HEK293 (cell line): ENCODE results near the gene PDE8B.
A peak's percentile ranks its signal among the peaks of the same experiment; 100 is the strongest.

ENCODE experiments used
- CTCF ChIA-PET: fragments of 350-600 bp; formaldehyde crosslinking; extraction: SDS; loops from one replicate; lab custom pipeline; 2021; ENCODE audit warnings: antibody characterized with exemption; lab: Yijun Ruan, JAX
- POLR2A ChIA-PET: fragments of 300-600 bp; formaldehyde crosslinking; extraction: SDS; loops from one replicate; lab custom pipeline; 2020; ENCODE audit warnings: antibody characterized with exemption, inconsistent platforms; lab: Yijun Ruan, JAX
- H3K27ac ChIP-seq: fragments of 200-500 bp; sonication (Bioruptor generic); 2 replicates; pipeline ENCODE4 v1.5.1; 2014; ENCODE audit warnings: low read depth, low read length, control low read depth, inconsistent platforms; ENCODE audit errors: extremely low read depth
- H3K36me3 ChIP-seq, 2 experiments: fragments of 200-500 bp in 1 of 2; sonication (Bioruptor generic) in 1 of 2; 1 replicate in 1 of 2; 2 replicates in 1 of 2; pipeline ENCODE4 v1.5.1; 2014 to 2017; ENCODE audit warnings: inconsistent platforms in 2 of 2, low read length in 2 of 2; ENCODE audit not compliant: control insufficient read depth in 2 of 2, insufficient read depth in 1 of 2
- H3K4me1 ChIP-seq: fragments of 200-500 bp; sonication (Bioruptor generic); 2 replicates; pipeline ENCODE4 v1.5.1; 2014; ENCODE audit warnings: mild to moderate bottlenecking, low read length, inconsistent platforms; ENCODE audit not compliant: control insufficient read depth, insufficient read depth
- H3K4me3 ChIP-seq: 2 replicates; pipeline ENCODE4 v1.5.1; 2011; ENCODE audit warnings: low read depth, mild to moderate bottlenecking, control low read depth, low read length, moderate library complexity
- H3K9me3 ChIP-seq: fragments of 200-500 bp; sonication (Bioruptor generic); 2 replicates; pipeline ENCODE4 v1.5.1; 2014; ENCODE audit warnings: low read depth, low read length, inconsistent platforms; ENCODE audit not compliant: control insufficient read depth, insufficient read depth
- CTCF ChIP-seq: fragments of 450-650 bp; formaldehyde crosslinking; IDR thresholded peaks from 2 replicates; pipeline ENCODE4 v1.5.1; 2016; ENCODE audit warnings: missing biosample characterization, missing genetic modification characterization
- PRDM6 ChIP-seq: fragments of 450-650 bp; formaldehyde crosslinking; IDR thresholded peaks from 2 replicates; pipeline ENCODE4 v1.5.1; 2017; ENCODE audit warnings: missing biosample characterization, missing genetic modification characterization
- RBAK ChIP-seq: fragments of 450-650 bp; formaldehyde crosslinking; IDR thresholded peaks from 2 replicates; pipeline ENCODE4 v1.5.1; 2016; ENCODE audit warnings: missing biosample characterization, missing genetic modification characterization
- SCRT1 ChIP-seq: fragments of 450-650 bp; formaldehyde crosslinking; IDR thresholded peaks from 2 replicates; pipeline ENCODE4 v1.5.1; 2016; ENCODE audit warnings: missing biosample characterization, missing genetic modification characterization, borderline replicate concordance
- SCRT2 ChIP-seq: fragments of 450-650 bp; formaldehyde crosslinking; IDR thresholded peaks from 2 replicates; pipeline ENCODE4 v1.5.1; 2016; ENCODE audit warnings: missing biosample characterization, missing genetic modification characterization
- YY2 ChIP-seq: fragments of 450-650 bp; formaldehyde crosslinking; IDR thresholded peaks from 2 replicates; pipeline ENCODE4 v1.5.1; 2016; ENCODE audit warnings: missing biosample characterization, missing genetic modification characterization
- ZBTB7A ChIP-seq: fragments of 450-650 bp; formaldehyde crosslinking; IDR thresholded peaks from 2 replicates; pipeline ENCODE4 v1.5.1; 2016; ENCODE audit warnings: low read depth, missing biosample characterization, missing genetic modification characterization
- ZEB2 ChIP-seq: fragments of 450-650 bp; formaldehyde crosslinking; IDR thresholded peaks from 2 replicates; pipeline ENCODE4 v1.5.1; 2016; ENCODE audit warnings: missing biosample characterization, missing genetic modification characterization
- ZFHX2 ChIP-seq: fragments of 450-650 bp; formaldehyde crosslinking; conservative IDR thresholded peaks from 2 replicates; pipeline ENCODE4 v1.5.1; 2016; ENCODE audit warnings: missing biosample characterization, missing genetic modification characterization
- ZFP3 ChIP-seq: fragments of 450-650 bp; formaldehyde crosslinking; IDR thresholded peaks from 2 replicates; pipeline ENCODE4 v1.5.1; 2016; ENCODE audit warnings: low read depth, missing biosample characterization, missing genetic modification characterization
- ZIC2 ChIP-seq: fragments of 450-650 bp; formaldehyde crosslinking; IDR thresholded peaks from 2 replicates; pipeline ENCODE4 v1.5.1; 2016; ENCODE audit warnings: missing biosample characterization, missing genetic modification characterization
- ZNF114 ChIP-seq: fragments of 450-650 bp; formaldehyde crosslinking; IDR thresholded peaks from 2 replicates; pipeline ENCODE4 v1.5.0; 2017; ENCODE audit warnings: missing biosample characterization, missing genetic modification characterization
- ZNF133 ChIP-seq: fragments of 450-650 bp; formaldehyde crosslinking; IDR thresholded peaks from 2 replicates; pipeline ENCODE4 v1.5.1; 2016; ENCODE audit warnings: missing biosample characterization, missing genetic modification characterization
- ZNF19 ChIP-seq: fragments of 450-650 bp; formaldehyde crosslinking; IDR thresholded peaks from 2 replicates; pipeline ENCODE4; 2016; ENCODE audit warnings: missing biosample characterization, missing genetic modification characterization, low read depth
- ZNF274 ChIP-seq, 2 experiments: fragments of 200-500 bp in 1 of 2; fragments of 450-650 bp in 1 of 2; sonication (Bioruptor generic) in 1 of 2; formaldehyde crosslinking in 1 of 2; IDR thresholded peaks; 2 replicates each; pipeline versions ENCODE4 v1.5.1 to v1.6.1; 2014 to 2016; ENCODE audit warnings: borderline replicate concordance in 1 of 2, inconsistent platforms in 1 of 2, low read length in 1 of 2, missing biosample characterization in 1 of 2, missing genetic modification characterization in 1 of 2
- ZNF37A ChIP-seq: fragments of 450-650 bp; IDR thresholded peaks from 2 replicates; pipeline ENCODE4 v1.5.1; 2018; ENCODE audit warnings: missing biosample characterization, missing genetic modification characterization
- ZNF416 ChIP-seq: fragments of 450-650 bp; formaldehyde crosslinking; IDR thresholded peaks from 2 replicates; pipeline ENCODE4 v1.5.1; 2016; ENCODE audit warnings: missing biosample characterization, missing genetic modification characterization
- ZNF555 ChIP-seq: fragments of 450-650 bp; formaldehyde crosslinking; conservative IDR thresholded peaks from 2 replicates; pipeline ENCODE4 v1.5.1; 2017; ENCODE audit warnings: missing biosample characterization, mild to moderate bottlenecking, missing genetic modification characterization, inconsistent platforms
- ZNF624 ChIP-seq: fragments of 450-650 bp; formaldehyde crosslinking; IDR thresholded peaks from 2 replicates; pipeline ENCODE4 v1.5.1; 2017; ENCODE audit warnings: missing biosample characterization, missing genetic modification characterization
- ZNF639 ChIP-seq: fragments of 450-650 bp; formaldehyde crosslinking; IDR thresholded peaks from 2 replicates; pipeline ENCODE4 v1.5.1; 2016; ENCODE audit warnings: missing biosample characterization, missing genetic modification characterization
- ZNF658 ChIP-seq: fragments of 450-650 bp; formaldehyde crosslinking; IDR thresholded peaks from 2 replicates; pipeline ENCODE4; 2016; ENCODE audit warnings: missing biosample characterization, missing genetic modification characterization
- ZNF677 ChIP-seq: fragments of 450-650 bp; IDR thresholded peaks from 2 replicates; pipeline ENCODE4 v1.5.0; 2018; ENCODE audit warnings: missing biosample characterization, mild to moderate bottlenecking, missing genetic modification characterization, moderate library complexity
- ZNF792 ChIP-seq: fragments of 450-650 bp; formaldehyde crosslinking; IDR thresholded peaks from 2 replicates; pipeline ENCODE4 v1.5.1; 2016; ENCODE audit warnings: missing biosample characterization, missing genetic modification characterization
- ZSCAN5A ChIP-seq: fragments of 450-650 bp; formaldehyde crosslinking; IDR thresholded peaks from 2 replicates; pipeline ENCODE4 v1.5.1; 2016; ENCODE audit warnings: missing biosample characterization, missing genetic modification characterization

The PDE8B gene

GRCh38 chr5:77308154-77308960 lies 97.9 kb downstream of the PDE8B start:
- H3K36me3 ChIP-seq, result no peaks in the 10 kb centered on the region
- H3K27ac ChIP-seq, result no peak overlapping the region
- no peaks in the 10 kb centered on the region for H3K4me1 ChIP-seq
- H3K9me3 ChIP-seq, result no peaks in the 10 kb centered on the region
- TF ChIP-seq SCRT1, result no peak
- TF ChIP-seq ZFHX2 (tag by site-specific recombination), result peak; percentile 37; the same call in 1 of the 2 replicates
- peak; percentile 46 for TF ChIP-seq ZIC2 (tag by site-specific recombination)
- TF ChIP-seq ZBTB7A (tag by site-specific recombination), result no peak
- ChIA-PET CTCF (interaction anchor here (0.7 kb wide), 1 partner anchor 69 kb away, joined by 3 read pairs; no protein-coding TSS in a partner anchor), POLR2A (no interaction called here)
- H3K4me3 ChIP-seq, result no peak overlapping the region

GRCh38 chr5:77309140-77309539 lies 98.7 kb downstream of the PDE8B start:
- no peak overlapping the region for H3K4me3 ChIP-seq
- H3K36me3 ChIP-seq, result no peaks in the 10 kb centered on the region
- POLR2A ChIA-PET, result no interaction called here
- H3K4me1 ChIP-seq, result no peaks in the 10 kb centered on the region
- no peak overlapping the region for H3K27ac ChIP-seq
- CTCF ChIA-PET, result no interaction called here
- TF ChIP-seq YY2 (tag by site-specific recombination), result no peak
- TF ChIP-seq ZNF133 (tag by site-specific recombination), result no peak
- TF ChIP-seq ZNF114 (tag by site-specific recombination), result no peak
- no peak for TF ChIP-seq ZNF555 (tag by site-specific recombination)
- no peak for TF ChIP-seq ZNF624 (tag by site-specific recombination)
- no peak for TF ChIP-seq PRDM6 (tag by site-specific recombination)
- TF ChIP-seq ZNF639, result no peak
- TF ChIP-seq CTCF (tag by site-specific recombination), result no peak
- no peak for TF ChIP-seq ZNF274 (IDR thresholded peaks at IDR 0.05; ENCODE audit: low read length)
- no peak for TF ChIP-seq ZNF274 (tag by site-specific recombination; IDR thresholded peaks at IDR 0.05; ENCODE audit: borderline replicate concordance)
- TF ChIP-seq ZFP3 (tag by site-specific recombination), result no peak
- TF ChIP-seq ZSCAN5A (tag by site-specific recombination), result no peak
- no peak for TF ChIP-seq ZNF19 (tag by site-specific recombination)
- TF ChIP-seq ZEB2 (tag by site-specific recombination), result no peak
- TF ChIP-seq RBAK, result no peak
- TF ChIP-seq ZNF37A, result no peak
- no peak for TF ChIP-seq ZNF416
- no peak for TF ChIP-seq SCRT2 (tag by site-specific recombination)
- TF ChIP-seq ZNF658, result no peak
- TF ChIP-seq ZNF792, result no peak
- no peak for TF ChIP-seq ZNF677 (tag by site-specific recombination)
- no peaks in the 10 kb centered on the region for H3K9me3 ChIP-seq
